Stimulated activated CD4-positive, alpha-beta T cell treated with anti-CD3 and anti-CD28 coated beads, Interleukin-2, amount 100 ng/mL, for 4 hours (primary cell): ENCODE data around the gene RPL37A.
"Not testable (repeated sequence)": the region's sequence is repeated elsewhere in the genome, so short reads cannot be mapped to it uniquely, and the experiment has no call there.

ENCODE experiments used
- DNase-seq: peaks from one replicate; pipeline ENCODE4 v3.0.0-alpha.2; 2020; ENCODE audit warnings: low read depth

The RPL37A gene

GRCh38 chr2:216517447-216518225 is 19.0 kb downstream of the RPL37A start:
- DNase-seq = no peak

DNA sequence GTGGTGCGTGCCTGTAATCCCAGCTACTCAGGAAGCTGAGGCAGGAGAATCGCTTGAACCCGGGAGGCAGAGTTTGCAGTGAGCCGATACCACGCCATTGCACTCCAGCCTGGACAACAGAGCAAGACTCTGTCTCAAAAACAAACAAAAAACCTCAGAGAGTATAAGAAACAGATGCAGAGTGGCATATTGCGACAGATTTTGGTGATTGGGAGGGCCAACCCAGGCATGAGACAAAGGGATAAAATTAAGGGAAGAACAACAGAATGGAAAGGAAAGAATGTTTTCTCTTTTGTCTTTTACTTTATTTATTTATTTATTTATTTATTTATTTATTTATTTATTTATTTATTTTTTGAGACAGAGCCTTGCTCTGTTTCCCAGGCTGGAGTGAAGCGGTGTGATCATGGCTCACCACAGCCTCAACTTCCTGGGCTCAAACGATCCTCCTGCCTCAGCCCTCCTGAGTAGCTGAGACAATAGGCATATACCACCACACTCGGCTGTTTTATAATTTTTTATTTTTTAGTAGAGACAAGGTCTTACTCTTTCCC is 20.0 kb downstream of the RPL37A start:
- not testable (repeated sequence) for DNase-seq

DNA sequence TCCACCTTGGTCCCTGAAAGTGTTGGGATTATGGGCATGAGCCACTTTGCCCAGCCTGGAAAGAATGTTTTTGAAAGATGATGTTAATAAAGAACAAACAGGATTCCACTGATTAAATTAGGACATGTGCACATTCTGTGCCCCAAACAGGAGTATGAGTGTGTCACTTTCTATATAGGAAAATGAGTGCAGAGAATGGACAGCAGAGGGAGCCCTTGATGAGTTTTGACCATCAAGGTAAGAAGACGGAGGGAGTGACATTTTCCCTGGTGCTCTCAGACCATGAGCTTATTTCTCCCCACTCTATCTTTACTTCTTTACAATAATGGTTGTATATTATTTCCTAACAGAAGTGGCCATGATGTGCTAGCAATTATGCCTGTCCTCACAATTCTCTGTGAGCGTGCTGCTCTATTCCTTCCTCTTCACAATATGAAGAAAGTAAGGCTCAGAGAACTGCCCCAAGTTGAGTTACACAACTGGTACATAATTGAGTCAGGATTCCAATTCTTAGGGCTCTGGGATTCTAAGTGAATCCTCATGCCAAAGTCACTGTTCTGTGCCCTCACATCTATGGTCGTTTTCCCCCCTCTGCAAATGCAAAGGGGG is 20.6 kb downstream of the RPL37A start:
- DNase-seq = peak; percentile 32

DNA sequence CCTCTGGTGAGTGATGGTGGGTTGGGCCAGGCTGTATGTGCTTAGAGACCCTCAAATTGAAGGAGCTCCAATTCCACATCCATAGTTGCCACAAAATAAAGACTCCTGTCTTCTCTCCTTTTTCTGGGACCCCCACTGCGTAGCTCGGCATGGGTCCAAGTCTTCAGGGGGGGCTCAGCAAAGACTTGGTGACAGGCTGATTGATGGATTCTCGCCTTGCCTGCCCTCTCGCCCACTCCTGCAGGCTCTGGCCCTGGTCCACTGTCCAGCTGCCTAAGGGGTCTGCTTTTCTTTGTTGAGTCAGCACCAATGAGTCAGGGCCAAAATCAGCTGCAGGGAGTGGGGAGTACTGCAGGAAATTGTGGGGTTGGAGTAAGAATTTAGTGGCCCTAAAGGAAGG is 21.5 kb downstream of the RPL37A start:
- no peak for DNase-seq

GRCh38 chr2:216522892-216523502 is 24.4 kb downstream of the RPL37A start:
- no peak for DNase-seq

DNA sequence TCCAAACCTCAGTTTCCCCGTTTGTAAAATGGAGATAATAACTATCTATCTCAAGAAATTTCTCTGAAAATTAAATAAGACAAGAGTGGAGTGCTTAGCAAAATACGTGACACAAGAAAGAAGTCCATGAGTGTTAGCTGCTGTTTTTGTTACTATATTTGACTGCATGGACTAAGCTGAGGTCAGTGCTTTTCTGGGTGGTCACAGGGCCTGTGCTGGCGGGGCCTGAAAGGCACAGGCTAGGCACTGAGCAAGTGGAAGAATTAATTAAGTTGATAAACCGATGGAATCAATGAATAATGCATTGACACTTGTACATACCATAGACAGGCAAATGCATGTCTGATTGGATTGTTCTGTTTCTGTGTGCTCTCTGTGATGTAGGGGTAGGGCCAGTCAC is 27.3 kb downstream of the RPL37A start:
- no peak for DNase-seq

- DNase-seq = no peak
These were observed 28.3 kb downstream of the RPL37A start for GRCh38 chr2:216526939-216527338.

- DNase-seq = no peak
These were observed 29.0 kb downstream of the RPL37A start for GRCh38 chr2:216527600-216527999.

DNA sequence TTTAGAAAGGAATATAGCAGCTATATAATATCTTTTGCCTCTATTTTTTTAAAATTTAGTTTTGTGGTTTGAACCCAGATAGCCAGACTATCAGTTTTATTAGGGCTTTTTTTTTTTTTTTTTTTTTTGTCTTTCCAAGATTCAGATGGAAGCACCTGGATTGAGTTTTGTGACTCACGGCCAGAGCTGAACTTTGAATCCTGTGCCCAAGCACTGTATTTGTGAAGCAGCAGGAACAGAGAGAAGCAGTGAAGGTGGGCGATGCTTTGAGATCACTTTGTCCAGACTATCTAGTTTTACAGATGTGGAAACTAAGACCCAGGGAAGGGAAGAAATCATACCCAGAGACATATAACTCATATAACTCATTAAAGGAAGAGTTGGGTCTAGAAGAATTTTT is 33.9 kb downstream of the RPL37A start:
- no peak for DNase-seq

GRCh38 chr2:216533609-216534008 is 35.0 kb downstream of the RPL37A start:
- no peak for DNase-seq

- no peak for DNase-seq
These were observed 36.2 kb downstream of the RPL37A start for GRCh38 chr2:216534809-216535208.

DNA sequence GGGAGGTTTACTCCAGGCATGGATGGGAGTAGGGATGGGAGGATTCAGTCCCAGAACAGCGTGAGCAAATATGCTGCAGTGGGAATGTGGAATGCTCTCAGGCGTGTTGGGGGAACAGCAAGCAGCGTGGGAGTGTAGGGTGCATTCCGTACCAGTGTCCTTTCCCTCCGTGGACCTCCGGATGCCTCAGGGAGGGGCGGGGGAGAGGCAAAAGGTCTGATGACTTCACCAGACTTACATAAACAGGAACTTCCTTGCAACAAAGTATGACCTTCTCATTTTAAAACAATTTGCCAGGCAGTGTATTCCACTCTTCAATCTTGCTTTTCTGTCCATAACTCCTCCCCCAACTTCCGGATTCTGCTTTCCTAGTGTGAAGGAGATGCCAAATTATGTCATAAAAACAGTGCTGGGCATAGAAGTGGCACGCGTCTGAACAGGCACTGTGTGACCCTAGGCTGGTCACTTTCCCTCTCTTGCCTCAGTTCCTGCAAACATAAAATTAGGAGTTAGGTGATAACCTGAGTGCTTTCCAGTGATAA is 36.9 kb downstream of the RPL37A start:
- no peak for DNase-seq

- no peak for DNase-seq
These were observed 38.1 kb downstream of the RPL37A start for GRCh38 chr2:216536734-216537210.

DNA sequence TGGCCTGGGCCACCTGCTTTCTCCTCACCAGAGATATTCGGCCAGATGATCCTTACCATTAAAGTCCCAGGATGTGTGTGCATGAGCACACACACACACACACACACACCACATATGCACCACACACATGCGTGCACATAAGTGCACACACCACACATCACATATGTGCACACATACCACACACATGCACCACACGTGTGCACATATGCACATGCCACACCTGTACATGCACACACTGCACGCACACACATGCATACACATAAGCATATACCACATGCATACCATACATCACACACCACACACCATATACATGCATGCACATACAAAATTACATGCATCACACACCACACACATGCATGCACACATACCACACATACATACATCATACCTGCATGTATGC is 38.7 kb downstream of the RPL37A start:
- DNase-seq = no peak

GRCh38 chr2:216538538-216538937 is 39.9 kb downstream of the RPL37A start:
- no peak for DNase-seq

- DNase-seq = no peak
These were observed 40.5 kb downstream of the RPL37A start for GRCh38 chr2:216539120-216539519.

- DNase-seq = no peak
These were observed 41.2 kb downstream of the RPL37A start for GRCh38 chr2:216539791-216540241.

- DNase-seq = no peak
These were observed 42.3 kb downstream of the RPL37A start for GRCh38 chr2:216540920-216541319.

GRCh38 chr2:216541505-216541904 is 42.9 kb downstream of the RPL37A start:
- DNase-seq = no peak

- no peak for DNase-seq
These were observed 46.7 kb downstream of the RPL37A start for GRCh38 chr2:216545359-216545758.

- no peak for DNase-seq
These were observed 47.6 kb downstream of the RPL37A start for GRCh38 chr2:216546241-216546640.

- DNase-seq = no peak
These were observed 48.2 kb downstream of the RPL37A start for GRCh38 chr2:216546641-216547403.
